MM.1S (cell line): ENCODE results near the gene SNX27.
A peak's percentile ranks its signal among the peaks of the same experiment; 100 is the strongest.
"Not testable (repeated sequence)": the region's sequence is repeated elsewhere in the genome, so short reads cannot be mapped to it uniquely, and the experiment has no call there.

Experiments
- DNase-seq: peaks from one replicate; pipeline ENCODE4 v3.0.0-alpha.2; 2015
- H2AFZ ChIP-seq: fragments of 300-600 bp; sonication (generic); 2 replicates; pipeline ENCODE4 v1.6.0; 2016; ENCODE audit warnings: antibody characterized with exemption, low read length
- H3F3A ChIP-seq: fragments of 300-600 bp; sonication (generic); 2 replicates; pipeline ENCODE4 v1.6.1; 2016; ENCODE audit warnings: mild to moderate bottlenecking, antibody characterized with exemption, low read length, moderate library complexity, mixed read lengths; ENCODE audit not compliant: insufficient read depth
- H3K27ac ChIP-seq: fragments of 300-600 bp; sonication (generic); 2 replicates; pipeline ENCODE4 v1.5.1; 2016; ENCODE audit warnings: mild to moderate bottlenecking, low read length
- H3K27me3 ChIP-seq: fragments of 300-600 bp; sonication (generic); replicated peaks from 2 replicates; pipeline ENCODE4 v1.6.0; 2016; ENCODE audit warnings: low read length; ENCODE audit not compliant: insufficient read depth
- H3K36me3 ChIP-seq: fragments of 300-600 bp; sonication (generic); replicated peaks from 2 replicates; pipeline ENCODE4 v1.6.1; 2016; ENCODE audit warnings: mild to moderate bottlenecking, low read length, mixed read lengths; ENCODE audit not compliant: insufficient read depth
- H3K4me1 ChIP-seq: fragments of 300-600 bp; sonication (generic); 2 replicates; pipeline ENCODE4 v1.6.1; 2016; ENCODE audit warnings: low read length, mixed read lengths
- H3K4me2 ChIP-seq: fragments of 300-600 bp; sonication (generic); 2 replicates; pipeline ENCODE4 v1.6.0; 2016; ENCODE audit warnings: low read depth, low read length
- H3K4me3 ChIP-seq: fragments of 300-600 bp; sonication (generic); 2 replicates; pipeline ENCODE4 v1.5.1; 2016; ENCODE audit warnings: low read length, mixed read lengths
- H3K79me2 ChIP-seq: fragments of 300-600 bp; sonication (generic); 2 replicates; pipeline ENCODE4 v1.6.1; 2016; ENCODE audit warnings: mixed run types, low read length, mixed read lengths
- H3K9ac ChIP-seq: fragments of 300-600 bp; sonication (generic); 2 replicates; pipeline ENCODE4 v1.6.1; 2016; ENCODE audit warnings: low read length, mixed read lengths
- H3K9me2 ChIP-seq: fragments of 300-600 bp; sonication (generic); replicated peaks from 2 replicates; pipeline ENCODE4 v1.6.1; 2016; ENCODE audit warnings: mild to moderate bottlenecking, low read length, mixed read lengths; ENCODE audit not compliant: insufficient read depth
- H3K9me3 ChIP-seq: fragments of 300-600 bp; sonication (generic); replicated peaks from 2 replicates; pipeline ENCODE4 v1.6.1; 2016; ENCODE audit warnings: mild to moderate bottlenecking, low read length, mixed read lengths; ENCODE audit not compliant: insufficient read depth
- H4K20me1 ChIP-seq: fragments of 300-600 bp; sonication (generic); 2 replicates; pipeline ENCODE4 v1.6.1; 2016; ENCODE audit warnings: mild to moderate bottlenecking, low read length, moderate library complexity, mixed read lengths; ENCODE audit not compliant: insufficient read depth
- CTCF ChIP-seq: fragments of 300-600 bp; sonication (generic); IDR thresholded peaks from 2 replicates; pipeline ENCODE4 v1.5.1; 2016; ENCODE audit warnings: antibody characterized with exemption, low read length, mixed read lengths
- EZH2 ChIP-seq: fragments of 300-600 bp; sonication (generic); optimal IDR thresholded peaks from 2 replicates; pipeline ENCODE3; 2017; ENCODE audit warnings: low read depth, mild to moderate bottlenecking, antibody characterized with exemption, low read length, mixed read lengths
- EZH2phosphoT487 ChIP-seq: fragments of 300-600 bp; sonication (generic); IDR thresholded peaks from 2 replicates; pipeline ENCODE4 v1.6.1; 2018; ENCODE audit warnings: antibody characterized with exemption, low read length

Gene SNX27

GRCh38 chr1:151639466-151639865 is 27.6 kb downstream of the SNX27 start:
- no peak for DNase-seq

GRCh38 chr1:151641229-151641628 is 29.4 kb downstream of the SNX27 start:
- Histone ChIP-seq H3K4me1 (peaks cover 40% of the 10 kb centered on the region), H3K9ac (no peak overlapping the region), H3K4me2 (no peak overlapping the region), H3K4me3 (no peak overlapping the region), H4K20me1 (no peaks in the 10 kb centered on the region), H3K9me3 (no peaks in the 10 kb centered on the region), H3K36me3 (no peaks in the 10 kb centered on the region), H3F3A (peaks cover under 1% of the 10 kb centered on the region; the same call in 1 of the 2 replicates), H2AFZ (no peak overlapping the region), H3K79me2 (no peaks in the 10 kb centered on the region), H3K27ac (no peak overlapping the region), H3K9me2 (no peaks in the 10 kb centered on the region), H3K27me3 (no peaks in the 10 kb centered on the region)
- DNase-seq: no peak
- TF ChIP-seq EZH2 (no peak), CTCF (no peak), EZH2phosphoT487 (no peak)

More at GRCh38 chr1:151639466-151639865, 27.6 kb downstream of the SNX27 start:
- H3K4me3 ChIP-seq: peak overlapping the region; percentile 22
- no peaks in the 10 kb centered on the region for H3K27me3 ChIP-seq
- no peaks in the 10 kb centered on the region for H3K9me3 ChIP-seq
- H3K4me2 ChIP-seq: peak overlapping the region; percentile 59
- no peak for TF ChIP-seq EZH2phosphoT487
- TF ChIP-seq CTCF: no peak
- TF ChIP-seq EZH2: no peak
- no peaks in the 10 kb centered on the region for H3K9me2 ChIP-seq
- peaks cover 49% of the 10 kb centered on the region for H3K4me1 ChIP-seq
- H2AFZ ChIP-seq: peak overlapping the region; percentile 2; the same call in 1 of the 2 replicates
- peak overlapping the region; percentile 1; the same call in 1 of the 2 replicates for H3K9ac ChIP-seq
- H3K79me2 ChIP-seq: no peaks in the 10 kb centered on the region
- peaks cover 12% of the 10 kb centered on the region for H3F3A ChIP-seq
- no peaks in the 10 kb centered on the region for H3K36me3 ChIP-seq
- no peaks in the 10 kb centered on the region for H4K20me1 ChIP-seq
- H3K27ac ChIP-seq: peak overlapping the region; percentile 1; the same call in 1 of the 2 replicates

GRCh38 chr1:151643085-151643484 is 31.2 kb downstream of the SNX27 start:
- not testable (repeated sequence) for H3K79me2 ChIP-seq, H3K27me3 ChIP-seq, H3K36me3 ChIP-seq, H3K4me2 ChIP-seq, DNase-seq, H3K4me3 ChIP-seq, H3K9me3 ChIP-seq, H3K9me2 ChIP-seq, H2AFZ ChIP-seq, H3K9ac ChIP-seq, H4K20me1 ChIP-seq, H3K27ac ChIP-seq, H3F3A ChIP-seq
- peaks cover 25% of the 10 kb centered on the region for H3K4me1 ChIP-seq

- H3K79me2 ChIP-seq: no peaks in the 10 kb centered on the region
- H3K4me1 ChIP-seq: peaks cover 16% of the 10 kb centered on the region
- no peak overlapping the region for H3K27ac ChIP-seq
- H3K9me2 ChIP-seq: no peaks in the 10 kb centered on the region
- H3K36me3 ChIP-seq: no peaks in the 10 kb centered on the region
- no peak overlapping the region for H2AFZ ChIP-seq
- H3K4me3 ChIP-seq: no peak overlapping the region
- no peak for TF ChIP-seq EZH2
- TF ChIP-seq CTCF: no peak
- no peak for TF ChIP-seq EZH2phosphoT487
- DNase-seq: no peak
- H4K20me1 ChIP-seq: no peaks in the 10 kb centered on the region
- no peak overlapping the region for H3K9ac ChIP-seq
- H3K9me3 ChIP-seq: no peaks in the 10 kb centered on the region
- no peak overlapping the region for H3K4me2 ChIP-seq
- H3K27me3 ChIP-seq: no peaks in the 10 kb centered on the region
- no peaks in the 10 kb centered on the region for H3F3A ChIP-seq
Measured at GRCh38 chr1:151644001-151644400, 32.2 kb downstream of the SNX27 start.
